ENCODE data around the gene PTPRN2. TPM values are rescaled to one million over a fixed set of nuclear protein-coding genes. Genes with fewer than 3 reads are reported as not detected.
"Not testable (repeated sequence)": the region's sequence is repeated elsewhere in the genome, so short reads cannot be mapped to it uniquely, and the experiment has no call there.

PTPRN2 gene
- total RNA-seq, 5 donors from 2014 or later (not counting 1 experiment from before 2014, with no cell fraction given) = 0.60 to 1.7 (median 0.82) TPM

GRCh38 chr7:158523165-158523856, 64.3 kb downstream of the PTPRN2 start:
- H3K9me3 ChIP-seq; H3K36me3 ChIP-seq (ENCODE audit: control insufficient read depth in 2 of 2, extremely low read depth in 1 of 2, insufficient read depth in 1 of 2, low read length in 1 of 2); H3K4me3 ChIP-seq (ENCODE audit: control insufficient read depth in 1 of 2, extremely low read depth in 1 of 2, low read length in 1 of 2); H3K27ac ChIP-seq (ENCODE audit: low read length); DNase-seq; H3K4me1 Mint-ChIP-seq; H3K27me3 Mint-ChIP-seq; H3K4me1 ChIP-seq (ENCODE audit: control insufficient read depth in 1 of 2, extremely low read depth in 1 of 2, insufficient read depth in 2 of 2, low read length in 2 of 2); H3K9me3 Mint-ChIP-seq; ATAC-seq (replicated peaks in 1 of 4); POLR2A ChIA-PET; H3K27ac Mint-ChIP-seq; H3K4me3 Mint-ChIP-seq; H3K36me3 Mint-ChIP-seq: not testable (repeated sequence)
- peaks cover 0 to 30% of the 10 kb centered on the region in 2 experiments for H3K27me3 ChIP-seq (replicated peaks in 1 of 2; ENCODE audit: control insufficient read depth in 2 of 2, extremely low read depth in 1 of 2, insufficient read depth in 2 of 2, low read length in 1 of 2)
- WGBS (ENCODE audit: insufficient coverage) = 89% methylated on average over 20 of the region's 26 CpGs
- CTCF ChIA-PET = interaction anchor here in 1 of 2 donors (0.7 kb wide), 1 partner anchor 84 kb away, joined by 6 read pairs; no protein-coding TSS in a partner anchor

GRCh38 chr7:158521795-158522194, 65.8 kb downstream of the PTPRN2 start:
- peaks cover 11 to 14% of the 10 kb centered on the region in 2 donors for H3K27me3 Mint-ChIP-seq
- no CpG with 5 or more reads among the region's 18 CpGs for WGBS (ENCODE audit: insufficient coverage)

GRCh38 chr7:158520825-158521224, 66.8 kb downstream of the PTPRN2 start:
- no peak for DNase-seq
- ChIA-PET CTCF (no interaction called here), POLR2A (no interaction called here)
- 78% methylated on average over 3 of the region's 9 CpGs for WGBS (ENCODE audit: insufficient coverage)
- H3K36me3 ChIP-seq (ENCODE audit: control insufficient read depth in 2 of 2, extremely low read depth in 1 of 2, insufficient read depth in 1 of 2, low read length in 1 of 2) = no peaks in the 10 kb centered on the region
- no peak overlapping the region for H3K4me3 ChIP-seq (ENCODE audit: control insufficient read depth in 1 of 2, extremely low read depth in 1 of 2, low read length in 1 of 2)
- no peaks in the 10 kb centered on the region for H3K9me3 ChIP-seq
- H3K27ac Mint-ChIP-seq = no peak overlapping the region
- no peak overlapping the region for H3K27ac ChIP-seq (ENCODE audit: low read length)
- no peaks in the 10 kb centered on the region for H3K36me3 Mint-ChIP-seq
- H3K27me3 ChIP-seq (replicated peaks in 1 of 2; ENCODE audit: control insufficient read depth in 2 of 2, extremely low read depth in 1 of 2, insufficient read depth in 2 of 2, low read length in 1 of 2) = peaks cover 0 to 23% of the 10 kb centered on the region in 2 experiments
- peaks cover 12 to 15% of the 10 kb centered on the region in 2 donors for H3K27me3 Mint-ChIP-seq
- H3K4me1 Mint-ChIP-seq = no peaks in the 10 kb centered on the region
- H3K4me1 ChIP-seq (ENCODE audit: control insufficient read depth in 1 of 2, extremely low read depth in 1 of 2, insufficient read depth in 2 of 2, low read length in 2 of 2) = no peaks in the 10 kb centered on the region
- no peak overlapping the region for H3K4me3 Mint-ChIP-seq
- H3K9me3 Mint-ChIP-seq = peaks cover 0 to under 1% (median 0%) of the 10 kb centered on the region in 3 donors
- ATAC-seq (replicated peaks in 1 of 4) = no peak

More at GRCh38 chr7:158521795-158522194, 65.8 kb downstream of the PTPRN2 start:
- H3K36me3 Mint-ChIP-seq; H3K36me3 ChIP-seq (ENCODE audit: control insufficient read depth in 2 of 2, extremely low read depth in 1 of 2, insufficient read depth in 1 of 2, low read length in 1 of 2); POLR2A ChIA-PET; ATAC-seq (replicated peaks in 1 of 4); DNase-seq; H3K9me3 ChIP-seq; CTCF ChIA-PET; H3K4me1 ChIP-seq (ENCODE audit: control insufficient read depth in 1 of 2, extremely low read depth in 1 of 2, insufficient read depth in 2 of 2, low read length in 2 of 2); H3K9me3 Mint-ChIP-seq; H3K4me1 Mint-ChIP-seq; H3K27ac Mint-ChIP-seq; H3K4me3 Mint-ChIP-seq; H3K4me3 ChIP-seq (ENCODE audit: control insufficient read depth in 1 of 2, extremely low read depth in 1 of 2, low read length in 1 of 2); H3K27ac ChIP-seq (ENCODE audit: low read length): not testable (repeated sequence)
- H3K27me3 ChIP-seq (replicated peaks in 1 of 2; ENCODE audit: control insufficient read depth in 2 of 2, extremely low read depth in 1 of 2, insufficient read depth in 2 of 2, low read length in 1 of 2) = peaks cover 0 to 30% of the 10 kb centered on the region in 2 experiments

GRCh38 chr7:158519633-158520174, 67.9 kb downstream of the PTPRN2 start:
- ChIA-PET CTCF (no interaction called here), POLR2A (no interaction called here)
- no peaks in the 10 kb centered on the region for H3K4me1 ChIP-seq (ENCODE audit: control insufficient read depth in 1 of 2, extremely low read depth in 1 of 2, insufficient read depth in 2 of 2, low read length in 2 of 2)
- no peak overlapping the region for H3K4me3 ChIP-seq (ENCODE audit: control insufficient read depth in 1 of 2, extremely low read depth in 1 of 2, low read length in 1 of 2)
- H3K27ac Mint-ChIP-seq = no peak overlapping the region
- no peaks in the 10 kb centered on the region for H3K4me1 Mint-ChIP-seq
- H3K4me3 Mint-ChIP-seq = no peak overlapping the region
- DNase-seq (no peak), ATAC-seq (replicated peaks in 1 of 4) (no peak)
- no peak overlapping the region for H3K27ac ChIP-seq (ENCODE audit: low read length)
- peaks cover 16 to 17% of the 10 kb centered on the region in 2 donors for H3K27me3 Mint-ChIP-seq
- peaks cover 0 to 4% (median 0%) of the 10 kb centered on the region in 3 donors for H3K9me3 Mint-ChIP-seq
- H3K36me3 Mint-ChIP-seq = no peaks in the 10 kb centered on the region
- H3K36me3 ChIP-seq (ENCODE audit: control insufficient read depth in 2 of 2, extremely low read depth in 1 of 2, insufficient read depth in 1 of 2, low read length in 1 of 2) = no peaks in the 10 kb centered on the region
- H3K27me3 ChIP-seq (replicated peaks in 1 of 2; ENCODE audit: control insufficient read depth in 2 of 2, extremely low read depth in 1 of 2, insufficient read depth in 2 of 2, low read length in 1 of 2) = peaks cover 0 to 15% of the 10 kb centered on the region in 2 experiments
- H3K9me3 ChIP-seq = no peaks in the 10 kb centered on the region
- WGBS (ENCODE audit: insufficient coverage) = 30% methylated on average over 2 of the region's 4 CpGs

GRCh38 chr7:158518980-158519632, 68.5 kb downstream of the PTPRN2 start:
- ChIA-PET POLR2A (no interaction called here), CTCF (no interaction called here)
- Mint-ChIP-seq H3K9me3 (peaks cover 0 to 4% (median 0%) of the 10 kb centered on the region in 3 donors), H3K27ac (no peak overlapping the region), H3K4me1 (no peaks in the 10 kb centered on the region), H3K4me3 (no peak overlapping the region), H3K36me3 (no peaks in the 10 kb centered on the region), H3K27me3 (peaks cover 16 to 17% of the 10 kb centered on the region in 2 donors)
- DNase-seq (no peak), ATAC-seq (replicated peaks in 1 of 4) (no peak)
- Histone ChIP-seq H3K36me3 (ENCODE audit: control insufficient read depth in 2 of 2, extremely low read depth in 1 of 2, insufficient read depth in 1 of 2, low read length in 1 of 2) (no peaks in the 10 kb centered on the region), H3K4me1 (ENCODE audit: control insufficient read depth in 1 of 2, extremely low read depth in 1 of 2, insufficient read depth in 2 of 2, low read length in 2 of 2) (no peaks in the 10 kb centered on the region), H3K27me3 (replicated peaks in 1 of 2; ENCODE audit: control insufficient read depth in 2 of 2, extremely low read depth in 1 of 2, insufficient read depth in 2 of 2, low read length in 1 of 2) (peaks cover 0 to 14% of the 10 kb centered on the region in 2 experiments), H3K4me3 (ENCODE audit: control insufficient read depth in 1 of 2, extremely low read depth in 1 of 2, low read length in 1 of 2) (no peak overlapping the region), H3K27ac (ENCODE audit: low read length) (no peak overlapping the region), H3K9me3 (no peaks in the 10 kb centered on the region)
- 75% methylated on average over 1 of the region's 7 CpGs for WGBS (ENCODE audit: insufficient coverage)

GRCh38 chr7:158517571-158517970, 70.1 kb downstream of the PTPRN2 start:
- no peaks in the 10 kb centered on the region for H3K36me3 ChIP-seq (ENCODE audit: control insufficient read depth in 2 of 2, extremely low read depth in 1 of 2, insufficient read depth in 1 of 2, low read length in 1 of 2)
- Mint-ChIP-seq H3K27ac (no peak overlapping the region), H3K4me3 (no peak overlapping the region), H3K36me3 (no peaks in the 10 kb centered on the region), H3K4me1 (no peaks in the 10 kb centered on the region), H3K9me3 (peaks cover under 1 to 7% (median 7%) of the 10 kb centered on the region in 3 donors), H3K27me3 (peaks cover 16 to 17% of the 10 kb centered on the region in 2 donors)
- POLR2A ChIA-PET = no interaction called here
- DNase-seq = no peak
- no peaks in the 10 kb centered on the region for H3K9me3 ChIP-seq
- peaks cover 0 to 14% of the 10 kb centered on the region in 2 experiments for H3K27me3 ChIP-seq (replicated peaks in 1 of 2; ENCODE audit: control insufficient read depth in 2 of 2, extremely low read depth in 1 of 2, insufficient read depth in 2 of 2, low read length in 1 of 2)
- no peak overlapping the region for H3K4me3 ChIP-seq (ENCODE audit: control insufficient read depth in 1 of 2, extremely low read depth in 1 of 2, low read length in 1 of 2)
- no peaks in the 10 kb centered on the region for H3K4me1 ChIP-seq (ENCODE audit: control insufficient read depth in 1 of 2, extremely low read depth in 1 of 2, insufficient read depth in 2 of 2, low read length in 2 of 2)
- WGBS (ENCODE audit: insufficient coverage) = 71% methylated on average over 4 of the region's 4 CpGs
- CTCF ChIA-PET = no interaction called here
- no peak for ATAC-seq (replicated peaks in 1 of 4)
- no peak overlapping the region for H3K27ac ChIP-seq (ENCODE audit: low read length)
